OCI-LY1 (cell line): ENCODE results near the gene MC5R.

Source experiments
- H2AFZ ChIP-seq: fragments of 200-600 bp; sonication (generic), shearing (Covaris generic); 2 replicates; pipeline ENCODE4 v1.6.0; 2014; ENCODE audit warnings: antibody characterized with exemption, mild to moderate bottlenecking, low read length
- H3F3A ChIP-seq: fragments of 200-600 bp; sonication (generic), shearing (Covaris generic); 2 replicates; pipeline ENCODE4 v1.6.0; 2014; ENCODE audit warnings: mild to moderate bottlenecking, antibody characterized with exemption, low read length, moderate library complexity; ENCODE audit not compliant: insufficient read depth
- H3K27ac ChIP-seq: fragments of 200-600 bp; sonication (generic); 2 replicates; pipeline ENCODE4 v1.5.1; 2014; ENCODE audit warnings: low read length, mixed run types, mild to moderate bottlenecking, low read depth; ENCODE audit not compliant: poor library complexity, severe bottlenecking
- H3K27me3 ChIP-seq: fragments of 200-600 bp; sonication (generic); 2 replicates; pipeline ENCODE4 v1.6.0; 2014; ENCODE audit warnings: antibody characterized with exemption, mild to moderate bottlenecking, low read length, moderate library complexity; ENCODE audit not compliant: insufficient read depth
- H3K36me3 ChIP-seq: fragments of 200-600 bp; sonication (generic); 2 replicates; pipeline ENCODE4 v1.6.1; 2014; ENCODE audit warnings: mild to moderate bottlenecking, antibody characterized with exemption, low read length, moderate library complexity, mixed read lengths; ENCODE audit not compliant: insufficient read depth
- H3K4me1 ChIP-seq: fragments of 200-600 bp; sonication (generic); 2 replicates; pipeline ENCODE4 v1.5.1; 2014; ENCODE audit warnings: mild to moderate bottlenecking, low read length, moderate library complexity; ENCODE audit not compliant: insufficient read depth, severe bottlenecking
- H3K4me2 ChIP-seq: fragments of 200-600 bp; sonication (generic), shearing (Covaris generic); 2 replicates; pipeline ENCODE4 v1.6.1; 2014; ENCODE audit warnings: low read length
- H3K4me3 ChIP-seq: fragments of 200-600 bp; sonication (generic); 2 replicates; pipeline ENCODE4 v1.5.1; 2014; ENCODE audit warnings: low read length, low read depth, mild to moderate bottlenecking, mixed read lengths; ENCODE audit not compliant: poor library complexity, severe bottlenecking
- H3K79me2 ChIP-seq: fragments of 200-600 bp; shearing (Covaris generic); 2 replicates; pipeline ENCODE4 v1.6.1; 2016; ENCODE audit warnings: mixed run types, low read length, mixed read lengths; ENCODE audit not compliant: insufficient read depth
- H3K9ac ChIP-seq: fragments of 200-600 bp; sonication (generic), shearing (Covaris generic); 2 replicates; pipeline ENCODE4 v1.6.1; 2014; ENCODE audit warnings: mild to moderate bottlenecking, low read length, mixed read lengths
- H3K9me2 ChIP-seq: fragments of 200-600 bp; sonication (generic), shearing (Covaris generic); 2 replicates; pipeline ENCODE4 v1.6.1; 2014; ENCODE audit warnings: low read depth, mild to moderate bottlenecking, low read length, mixed read lengths
- H3K9me3 ChIP-seq: fragments of 200-600 bp; shearing (Covaris generic); 2 replicates; pipeline ENCODE4 v1.6.1; 2014; ENCODE audit warnings: low read length, mixed read lengths
- H4K20me1 ChIP-seq: fragments of 200-600 bp; sonication (generic), shearing (Covaris generic); 2 replicates; pipeline ENCODE4 v1.6.0; 2016; ENCODE audit warnings: mild to moderate bottlenecking, low read length; ENCODE audit not compliant: insufficient read depth
- CTCF ChIP-seq: fragments of 200-600 bp; sonication (generic), shearing (Covaris generic); IDR thresholded peaks from 2 replicates; pipeline ENCODE4 v1.5.1; 2017; ENCODE audit warnings: mild to moderate bottlenecking, antibody characterized with exemption, low read length, moderate library complexity, mixed read lengths
- EZH2 ChIP-seq: fragments of 200-600 bp; sonication (generic), shearing (Covaris generic); IDR thresholded peaks from 2 replicates; pipeline ENCODE4 v1.8.0; 2017; ENCODE audit warnings: borderline replicate concordance, mixed run types, mild to moderate bottlenecking, antibody characterized with exemption, low read length, moderate library complexity, mixed read lengths

MC5R gene

GRCh38 chr18:13804305-13804704 lies 19.6 kb upstream of the MC5R start:
- Histone ChIP-seq H3K9me3 (no peaks in the 10 kb centered on the region), H3K27me3 (peaks cover 18% of the 10 kb centered on the region), H3K4me2 (no peak overlapping the region), H3F3A (no peaks in the 10 kb centered on the region), H3K9me2 (no peaks in the 10 kb centered on the region), H3K4me3 (no peak overlapping the region), H3K9ac (no peak overlapping the region), H3K36me3 (no peaks in the 10 kb centered on the region), H2AFZ (no peak overlapping the region), H4K20me1 (no peaks in the 10 kb centered on the region), H3K27ac (no peak overlapping the region), H3K79me2 (no peaks in the 10 kb centered on the region), H3K4me1 (no peaks in the 10 kb centered on the region)
- TF ChIP-seq CTCF (no peak), EZH2 (no peak)

GRCh38 chr18:13808294-13809042 lies 15.5 kb upstream of the MC5R start:
- no peaks in the 10 kb centered on the region for H3K9me3 ChIP-seq
- H3K4me3 ChIP-seq: no peak overlapping the region
- H3K79me2 ChIP-seq: no peaks in the 10 kb centered on the region
- no peaks in the 10 kb centered on the region for H3K36me3 ChIP-seq
- no peak overlapping the region for H3K9ac ChIP-seq
- no peak overlapping the region for H3K27ac ChIP-seq
- H3K27me3 ChIP-seq: peaks cover 6% of the 10 kb centered on the region; the same call in 1 of the 2 replicates
- no peaks in the 10 kb centered on the region for H3K9me2 ChIP-seq
- no peaks in the 10 kb centered on the region for H3K4me1 ChIP-seq
- no peaks in the 10 kb centered on the region for H3F3A ChIP-seq
- TF ChIP-seq CTCF: no peak
- no peak for TF ChIP-seq EZH2
- H2AFZ ChIP-seq: no peak overlapping the region
- H3K4me2 ChIP-seq: no peak overlapping the region
- no peaks in the 10 kb centered on the region for H4K20me1 ChIP-seq

- Histone ChIP-seq H3K9me2 (no peaks in the 10 kb centered on the region), H4K20me1 (no peaks in the 10 kb centered on the region), H3F3A (no peaks in the 10 kb centered on the region), H3K27ac (no peak overlapping the region), H3K4me1 (no peaks in the 10 kb centered on the region), H3K9ac (no peak overlapping the region), H2AFZ (no peak overlapping the region), H3K27me3 (peaks cover 6% of the 10 kb centered on the region; the same call in 1 of the 2 replicates), H3K4me3 (no peak overlapping the region), H3K36me3 (no peaks in the 10 kb centered on the region), H3K4me2 (no peak overlapping the region), H3K9me3 (no peaks in the 10 kb centered on the region), H3K79me2 (no peaks in the 10 kb centered on the region)
- no peak for TF ChIP-seq EZH2
- no peak for TF ChIP-seq CTCF
Observed at GRCh38 chr18:13809043-13809430, 14.9 kb upstream of the MC5R start.
